GM18951 (cell line): ENCODE results near the gene IRF2.

Experiments used
- POLR2A ChIP-seq: IDR thresholded peaks from 4 replicates; pipeline ENCODE4 v1.6.1; 2011; ENCODE audit warnings: mild to moderate bottlenecking; ENCODE audit not compliant: insufficient read length, insufficient read depth; ENCODE audit errors: extremely low read depth
- in situ Hi-C: fragments of 300-500 bp; cut with MboI; formaldehyde crosslinking; loops from one replicate; pipeline ENCODE4 v1.12.0; 2022; ENCODE audit warnings: low sequenced_read_pairs, mixed read lengths, inconsistent platforms; ENCODE audit not compliant: unreplicated experiment

The IRF2 gene

GRCh38 chr4:184413261-184414046 lies 60.9 kb downstream of the IRF2 start:
- in situ Hi-C loops = no loop called here
- TF ChIP-seq POLR2A = no peak

- in situ Hi-C loops = no loop called here
- TF ChIP-seq POLR2A = no peak
Observed at GRCh38 chr4:184410748-184411147, 63.6 kb downstream of the IRF2 start.

DNA sequence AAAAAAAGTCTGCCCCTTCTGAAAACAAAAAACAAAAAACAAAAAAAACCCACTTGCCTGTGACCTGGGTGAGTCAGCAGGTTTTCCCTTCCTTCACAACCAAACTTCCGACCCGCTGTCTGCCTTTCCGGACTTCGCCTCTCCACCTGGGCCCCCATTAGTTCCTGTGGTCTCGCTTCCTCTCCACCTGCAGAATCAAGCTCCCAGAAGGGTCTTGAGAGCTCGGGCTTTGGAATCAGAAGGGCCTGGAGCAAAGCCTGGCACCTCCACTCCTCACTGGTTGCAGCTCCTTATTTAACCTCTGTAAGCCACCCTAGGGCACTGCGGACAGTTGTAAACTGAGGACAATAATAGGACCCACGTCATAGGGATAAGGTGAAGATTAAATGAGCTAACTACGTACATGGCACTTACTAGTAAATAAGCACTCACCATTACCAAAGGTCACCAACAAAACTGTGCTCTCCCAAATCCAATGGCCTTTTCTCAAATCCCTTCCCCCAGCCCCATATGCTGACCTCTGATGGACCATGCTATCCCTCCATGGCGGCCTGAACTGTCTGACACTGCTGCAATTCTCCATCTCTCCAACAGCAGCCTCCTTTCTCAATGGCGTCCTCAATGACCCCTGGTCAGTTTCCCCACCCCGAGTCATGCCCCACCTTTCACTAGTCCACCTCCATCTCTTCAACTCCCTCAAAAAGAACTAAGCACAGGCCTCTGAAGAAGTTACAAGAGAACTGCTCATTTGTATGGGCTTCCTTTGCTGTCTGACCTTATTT lies 64.2 kb downstream of the IRF2 start:
- in situ Hi-C loops = no loop called here
- TF ChIP-seq POLR2A = no peak

- in situ Hi-C loops = no loop called here
- no peak for TF ChIP-seq POLR2A
Observed at GRCh38 chr4:184409502-184409901, 64.8 kb downstream of the IRF2 start.

- in situ Hi-C loops = no loop called here
- TF ChIP-seq POLR2A = no peak
Observed at GRCh38 chr4:184408684-184409081, 65.7 kb downstream of the IRF2 start.

DNA sequence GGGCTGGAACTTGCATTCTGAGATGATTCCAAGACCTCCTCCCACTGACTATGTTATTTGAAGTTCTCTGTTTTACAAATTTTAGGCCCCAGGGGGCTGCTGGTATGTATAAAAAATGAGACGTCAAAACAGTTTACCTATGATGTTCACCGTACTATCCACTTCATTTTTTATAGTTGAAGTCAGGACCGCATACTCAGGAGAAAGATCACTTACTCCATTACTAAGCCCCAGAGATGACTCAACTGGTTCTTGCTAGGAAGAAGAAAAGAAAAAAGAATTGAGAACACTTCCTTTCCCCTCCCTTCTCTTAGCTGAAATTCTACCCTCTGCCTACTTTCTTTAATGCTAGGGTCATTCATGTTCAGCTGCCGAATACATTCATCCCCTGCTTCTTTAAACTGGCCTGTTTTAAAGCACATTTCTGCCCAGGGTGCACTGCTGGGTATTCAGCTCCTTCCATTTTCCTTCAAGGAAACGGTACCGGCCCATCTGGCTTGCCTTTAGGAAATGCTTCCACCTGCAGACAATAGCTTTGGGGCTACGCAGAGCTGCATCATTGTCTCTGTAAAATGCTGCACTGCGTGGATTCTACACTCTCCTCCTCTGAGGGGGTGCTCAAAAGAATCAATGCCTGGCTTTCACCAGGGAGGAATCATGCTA lies 66.2 kb downstream of the IRF2 start:
- no peak for TF ChIP-seq POLR2A
- in situ Hi-C loops = no loop called here

DNA sequence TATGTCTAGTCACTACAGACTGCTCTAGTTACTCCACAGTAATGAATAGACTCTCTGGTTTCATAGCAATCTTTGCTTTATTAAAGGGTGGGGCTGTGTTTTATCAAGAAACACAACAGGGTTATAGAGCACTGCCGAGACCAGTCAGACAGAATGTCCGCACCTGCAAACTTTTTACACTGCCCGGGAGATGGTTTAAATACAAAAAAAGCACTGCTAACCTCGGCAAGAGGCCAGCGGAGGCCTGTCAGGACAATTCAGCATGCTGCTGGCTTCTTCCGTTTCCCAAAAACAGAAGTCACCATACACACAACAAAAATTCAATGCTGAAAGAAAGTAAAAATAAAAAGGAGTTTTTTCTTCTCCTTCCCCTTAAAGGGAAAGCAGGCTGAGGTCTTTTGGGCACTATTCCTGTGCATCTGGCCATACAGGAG lies 67.4 kb downstream of the IRF2 start:
- in situ Hi-C loops = no loop called here
- no peak for TF ChIP-seq POLR2A

DNA sequence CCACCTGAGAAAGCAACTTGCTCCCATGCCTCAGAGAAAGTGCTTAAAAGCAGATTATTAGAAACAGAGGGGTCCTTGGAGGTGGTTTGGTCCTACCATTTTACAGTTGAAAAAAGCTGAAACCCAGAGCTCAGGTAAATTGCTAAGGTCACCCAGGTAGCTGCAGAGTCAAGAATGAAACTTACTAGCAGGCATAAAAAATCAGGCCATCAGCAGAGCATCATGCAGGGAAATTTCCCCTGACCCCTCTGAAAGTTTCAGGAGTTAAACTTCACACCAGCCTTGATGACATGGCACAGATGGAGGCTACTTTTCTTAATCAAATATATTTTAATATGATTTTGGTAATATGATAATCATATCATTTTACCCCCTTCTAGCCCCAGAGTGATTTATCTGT lies 70.3 kb downstream of the IRF2 start:
- no peak for TF ChIP-seq POLR2A
- in situ Hi-C loops = no loop called here

GRCh38 chr4:184403384-184403781 lies 71.0 kb downstream of the IRF2 start:
- TF ChIP-seq POLR2A = no peak
- in situ Hi-C loops = no loop called here

DNA sequence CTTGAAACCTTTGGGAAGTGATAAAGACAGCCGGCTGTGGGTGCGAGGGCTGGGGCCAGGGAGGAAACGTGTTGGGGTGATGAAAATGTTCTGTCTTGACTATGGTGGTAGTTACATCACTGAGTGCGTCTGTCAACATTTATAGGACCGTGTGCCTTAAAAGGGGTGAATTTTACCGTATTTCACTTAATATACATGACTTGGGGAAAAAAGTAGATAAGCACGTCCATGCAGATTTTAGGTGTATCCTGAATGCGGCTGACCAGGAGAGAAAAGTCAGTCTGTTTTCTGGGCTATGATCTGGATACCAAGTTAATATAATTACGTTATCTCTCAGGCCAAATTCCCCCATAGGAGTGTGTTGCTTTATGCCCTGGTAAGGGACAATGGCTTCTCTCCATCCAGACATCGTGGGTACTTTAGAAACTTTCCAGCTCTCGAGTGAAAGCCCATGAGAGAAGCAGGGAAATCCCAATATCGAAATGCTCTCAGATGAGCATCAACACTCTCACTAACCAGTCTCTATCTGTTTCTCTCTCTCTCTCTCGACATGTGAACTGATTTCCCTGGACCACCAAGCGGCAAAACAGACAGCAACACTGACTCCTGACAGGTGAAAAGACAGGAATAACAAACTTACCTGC lies 71.5 kb downstream of the IRF2 start:
- in situ Hi-C loops = no loop called here
- TF ChIP-seq POLR2A = no peak

DNA sequence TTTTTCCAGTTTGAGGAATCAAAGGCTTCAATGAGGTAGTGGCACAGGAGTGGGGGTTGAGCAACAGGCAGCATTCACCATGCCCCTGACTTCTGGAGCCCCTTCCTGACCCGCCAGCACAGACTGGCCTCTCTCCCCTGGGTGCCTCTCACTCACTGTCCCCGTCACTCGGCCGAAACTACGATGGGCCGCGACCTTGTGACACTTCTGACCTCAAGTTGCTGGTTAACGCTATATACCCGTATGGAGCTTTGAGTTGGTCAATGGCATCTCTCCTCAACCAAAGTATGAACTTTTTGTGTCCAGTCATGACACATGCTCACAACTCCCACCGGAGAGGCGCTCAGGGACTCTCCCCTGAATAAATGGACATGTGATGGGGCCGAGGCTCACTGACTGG lies 72.1 kb downstream of the IRF2 start:
- TF ChIP-seq POLR2A = no peak
- in situ Hi-C loops = no loop called here

DNA sequence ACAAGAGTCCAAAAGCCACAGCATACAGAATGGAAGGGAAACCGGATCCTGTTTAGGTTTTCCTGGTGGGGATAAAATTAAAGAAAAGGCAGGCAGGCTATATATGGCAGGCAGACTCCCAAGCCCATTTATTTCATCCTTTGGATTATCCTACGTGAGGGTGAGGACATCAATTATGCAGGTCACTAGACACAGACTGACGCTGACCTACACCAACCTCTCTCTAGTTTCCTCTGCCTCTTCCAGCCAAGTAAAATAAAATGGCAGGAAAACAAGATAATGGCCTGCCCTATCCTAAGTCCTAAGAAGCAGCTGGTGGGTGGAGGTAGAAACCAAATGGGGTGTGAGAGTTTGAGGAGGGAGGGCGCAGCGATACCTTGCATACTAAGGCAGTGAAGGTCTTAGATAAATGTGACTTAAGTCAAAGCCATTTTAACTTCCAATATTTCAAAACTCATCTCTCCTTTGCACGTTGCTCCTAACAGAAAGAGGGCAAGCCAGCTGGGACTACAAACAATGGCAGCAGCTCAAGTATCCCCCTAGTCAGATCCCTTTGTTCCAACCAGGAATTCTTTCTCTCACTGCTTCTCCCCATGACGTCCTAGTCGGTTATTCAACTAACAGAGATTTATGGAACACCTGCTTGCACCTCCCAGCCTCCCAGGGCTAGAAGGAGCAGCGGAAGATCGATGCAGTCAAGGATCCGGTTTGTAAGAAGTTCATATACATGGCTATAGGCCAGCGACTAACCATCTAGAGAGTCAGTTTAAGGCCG lies 72.8 kb downstream of the IRF2 start:
- no peak for TF ChIP-seq POLR2A
- in situ Hi-C loops = no loop called here
